SK-N-SH (cell line): ENCODE data around the gene FAM171A2. TPM values are rescaled to one million over a fixed set of nuclear protein-coding genes. Genes with fewer than 3 reads are reported as not detected.
A peak's percentile ranks its signal among the peaks of the same experiment; 100 is the strongest.

Experiments used
- FOXJ3 ChIP-seq: sonication (generic); formaldehyde crosslinking; IDR thresholded peaks from 2 replicates; pipeline ENCODE4 v1.5.1; 2020; ENCODE audit warnings: mild to moderate bottlenecking, missing genetic modification reagents
- GATA2 ChIP-seq: sonication (generic); formaldehyde crosslinking; IDR thresholded peaks from 2 replicates; pipeline ENCODE4 v1.5.0; 2020; ENCODE audit warnings: mild to moderate bottlenecking, missing genetic modification reagents
- JUND ChIP-seq: IDR thresholded peaks from 2 replicates; pipeline ENCODE4 v1.4.0; 2012
- MXI1 ChIP-seq: IDR thresholded peaks from 2 replicates; pipeline ENCODE4 v1.6.1; 2012; ENCODE audit warnings: mild to moderate bottlenecking, low read depth, low read length, improper control_type of control experiment
- RCOR1 ChIP-seq: fragments of 150-350 bp; IDR thresholded peaks from 2 replicates; pipeline ENCODE4 v1.6.1; 2017; ENCODE audit warnings: antibody characterized with exemption, low read length
- REST ChIP-seq: IDR thresholded peaks from 2 replicates; pipeline ENCODE4 v1.6.1; 2012; ENCODE audit warnings: mild to moderate bottlenecking, low read depth, low read length, moderate library complexity
- USF2 ChIP-seq: fragments of 150-350 bp; IDR thresholded peaks from 2 replicates; pipeline ENCODE4 v1.6.1; 2017; ENCODE audit warnings: antibody characterized with exemption, low read length, low read depth, borderline replicate concordance
- polyA plus RNA-seq, 3 experiments: library from polyadenylated mRNA; depleted of rRNA; stranded (reverse); fragments of >200 nt; gene quantifications; 2 replicates each; pipeline ENCODE4 v1.2.3, GENCODE V29; 2012
- TF ChIP-seq, protein P1 (sequence below): fragments of 150-350 bp; IDR thresholded peaks from 2 replicates; pipeline ENCODE4 v1.6.1; 2016; ENCODE audit warnings: mild to moderate bottlenecking, low read depth, low read length
- TF ChIP-seq, protein P2 (sequence below): IDR thresholded peaks from 2 replicates; pipeline ENCODE4 v1.4.0; 2012; ENCODE audit warnings: low read depth, borderline replicate concordance
- TF ChIP-seq, protein P3 (sequence below): IDR thresholded peaks from 2 replicates; pipeline ENCODE4 v1.4.0; 2012; ENCODE audit warnings: low read depth, borderline replicate concordance

FAM171A2 gene
- polyA plus RNA-seq, 1 of the 3 experiments (the other 2 are of a cell fraction), result 4.9 TPM

DNA sequence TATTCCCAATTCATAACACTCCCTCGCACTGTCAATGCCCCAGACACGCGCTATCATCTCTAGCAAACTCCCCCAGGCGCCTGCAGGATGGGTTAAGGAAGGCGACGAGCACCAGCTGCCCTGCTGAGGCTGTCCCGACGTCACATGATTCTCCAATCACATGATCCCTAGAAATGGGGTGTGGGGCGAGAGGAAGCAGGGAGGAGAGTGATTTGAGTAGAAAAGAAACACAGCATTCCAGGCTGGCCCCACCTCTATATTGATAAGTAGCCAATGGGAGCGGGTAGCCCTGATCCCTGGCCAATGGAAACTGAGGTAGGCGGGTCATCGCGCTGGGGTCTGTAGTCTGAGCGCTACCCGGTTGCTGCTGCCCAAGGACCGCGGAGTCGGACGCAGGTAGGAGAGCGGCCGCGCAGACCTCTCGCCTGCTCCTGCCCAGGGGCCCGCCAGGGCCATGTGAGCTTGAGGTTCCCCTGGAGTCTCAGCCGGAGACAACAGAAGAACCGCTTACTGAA lies 18.7 kb downstream of the FAM171A2 start, which contains the start of gene GRN (continued):
- TF ChIP-seq, protein P1, sequence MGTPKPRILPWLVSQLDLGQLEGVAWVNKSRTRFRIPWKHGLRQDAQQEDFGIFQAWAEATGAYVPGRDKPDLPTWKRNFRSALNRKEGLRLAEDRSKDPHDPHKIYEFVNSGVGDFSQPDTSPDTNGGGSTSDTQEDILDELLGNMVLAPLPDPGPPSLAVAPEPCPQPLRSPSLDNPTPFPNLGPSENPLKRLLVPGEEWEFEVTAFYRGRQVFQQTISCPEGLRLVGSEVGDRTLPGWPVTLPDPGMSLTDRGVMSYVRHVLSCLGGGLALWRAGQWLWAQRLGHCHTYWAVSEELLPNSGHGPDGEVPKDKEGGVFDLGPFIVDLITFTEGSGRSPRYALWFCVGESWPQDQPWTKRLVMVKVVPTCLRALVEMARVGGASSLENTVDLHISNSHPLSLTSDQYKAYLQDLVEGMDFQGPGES, result peak; percentile 58
- TF ChIP-seq FOXJ3 (CRISPR knock-in tag) (no peak; the same call in 1 of the 2 replicates), MXI1 (peak; percentile 83), USF2 (peak; percentile 97), JUND (no peak; the same call in 1 of the 2 replicates), GATA2 (CRISPR knock-in tag) (no peak), RCOR1 (peak; percentile 64; the same call in 1 of the 2 replicates), REST (no peak)
- TF ChIP-seq, protein P2, sequence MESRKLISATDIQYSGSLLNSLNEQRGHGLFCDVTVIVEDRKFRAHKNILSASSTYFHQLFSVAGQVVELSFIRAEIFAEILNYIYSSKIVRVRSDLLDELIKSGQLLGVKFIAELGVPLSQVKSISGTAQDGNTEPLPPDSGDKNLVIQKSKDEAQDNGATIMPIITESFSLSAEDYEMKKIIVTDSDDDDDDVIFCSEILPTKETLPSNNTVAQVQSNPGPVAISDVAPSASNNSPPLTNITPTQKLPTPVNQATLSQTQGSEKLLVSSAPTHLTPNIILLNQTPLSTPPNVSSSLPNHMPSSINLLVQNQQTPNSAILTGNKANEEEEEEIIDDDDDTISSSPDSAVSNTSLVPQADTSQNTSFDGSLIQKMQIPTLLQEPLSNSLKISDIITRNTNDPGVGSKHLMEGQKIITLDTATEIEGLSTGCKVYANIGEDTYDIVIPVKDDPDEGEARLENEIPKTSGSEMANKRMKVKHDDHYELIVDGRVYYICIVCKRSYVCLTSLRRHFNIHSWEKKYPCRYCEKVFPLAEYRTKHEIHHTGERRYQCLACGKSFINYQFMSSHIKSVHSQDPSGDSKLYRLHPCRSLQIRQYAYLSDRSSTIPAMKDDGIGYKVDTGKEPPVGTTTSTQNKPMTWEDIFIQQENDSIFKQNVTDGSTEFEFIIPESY, result no peak
- TF ChIP-seq, protein P3, sequence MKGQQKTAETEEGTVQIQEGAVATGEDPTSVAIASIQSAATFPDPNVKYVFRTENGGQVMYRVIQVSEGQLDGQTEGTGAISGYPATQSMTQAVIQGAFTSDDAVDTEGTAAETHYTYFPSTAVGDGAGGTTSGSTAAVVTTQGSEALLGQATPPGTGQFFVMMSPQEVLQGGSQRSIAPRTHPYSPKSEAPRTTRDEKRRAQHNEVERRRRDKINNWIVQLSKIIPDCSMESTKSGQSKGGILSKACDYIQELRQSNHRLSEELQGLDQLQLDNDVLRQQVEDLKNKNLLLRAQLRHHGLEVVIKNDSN, result peak; percentile 99
